Caco-2 (cell line): Measurements from ENCODE around the gene CHRM3. TPM values are rescaled to one million over a fixed set of nuclear protein-coding genes. Genes with fewer than 3 reads are reported as not detected.
A peak's percentile ranks its signal among the peaks of the same experiment; 100 is the strongest.

Source experiments
- BruUV-seq: library from RNA; stranded (reverse); fragments of 400-500 nt; replicated peaks from 2 replicates; lab custom pipeline; 2021; lab: Mats Ljungman, UMichigan
- CTCF ChIA-PET: fragments of 300-600 bp; sonication (Branson Sonifier 250); formaldehyde crosslinking; loops from one replicate; lab custom pipeline; 2022; ENCODE audit warnings: antibody characterized with exemption; lab: Charles Lee
- POLR2A ChIA-PET: fragments of 300-600 bp; sonication (Branson Sonifier 250); formaldehyde crosslinking; loops from one replicate; lab custom pipeline; 2022; ENCODE audit warnings: antibody characterized with exemption; lab: Charles Lee
- DNase-seq, 2 experiments: peaks; one replicate each; pipeline versions ENCODE4 v3.0.0 to v3.0.0-alpha.2; 2020 to 2022
- H3K27me3 ChIP-seq: replicated peaks from 2 replicates; pipeline ENCODE4 v1.6.0; 2011; ENCODE audit warnings: low read length; ENCODE audit not compliant: control insufficient read depth, insufficient read depth
- H3K36me3 ChIP-seq: 2 replicates; pipeline ENCODE4 v1.5.1; 2011; ENCODE audit warnings: low read length; ENCODE audit not compliant: control insufficient read depth, insufficient read depth
- H3K4me1 ChIP-seq: fragments of 250-450 bp; sonication (Bioruptor Pico); 2 replicates; pipeline ENCODE4 v1.5.1; 2020; ENCODE audit warnings: mild to moderate bottlenecking
- H3K4me3 ChIP-seq: 2 replicates; pipeline ENCODE4 v1.5.1; 2011; ENCODE audit warnings: low read depth, mild to moderate bottlenecking, control low read depth, low read length
- H3K9me3 ChIP-seq: fragments of 250-450 bp; sonication (Bioruptor Pico); 2 replicates; pipeline ENCODE4 v1.5.1; 2020; ENCODE audit warnings: mild to moderate bottlenecking, moderate library complexity
- H3K27ac Mint-ChIP-seq: one replicate; pipeline ENCODE4 v1.8.0; 2022; ENCODE audit warnings: mixed read lengths; ENCODE audit not compliant: unreplicated experiment
- H3K27me3 Mint-ChIP-seq: one replicate; pipeline ENCODE4 v1.8.0; 2022; ENCODE audit warnings: mixed read lengths; ENCODE audit not compliant: insufficient read depth, unreplicated experiment
- H3K36me3 Mint-ChIP-seq: one replicate; pipeline ENCODE4 v1.8.0; 2022; ENCODE audit warnings: mild to moderate bottlenecking, mixed read lengths; ENCODE audit not compliant: insufficient read depth, unreplicated experiment
- H3K4me1 Mint-ChIP-seq: one replicate; pipeline ENCODE4 v1.8.0; 2022; ENCODE audit warnings: low read depth, mixed read lengths; ENCODE audit not compliant: unreplicated experiment
- H3K4me3 Mint-ChIP-seq: one replicate; pipeline ENCODE4 v1.8.0; 2022; ENCODE audit warnings: mild to moderate bottlenecking, moderate library complexity, mixed read lengths; ENCODE audit not compliant: unreplicated experiment
- H3K9me3 Mint-ChIP-seq: one replicate; pipeline ENCODE4 v1.8.0; 2022; ENCODE audit warnings: mixed read lengths; ENCODE audit not compliant: unreplicated experiment
- intact Hi-C: fragments of 100-400 bp; cut with micrococcal nuclease; formaldehyde crosslinking; loops from one replicate; pipeline ENCODE4 v1.10.0; 2022; ENCODE audit not compliant: unreplicated experiment
- total RNA-seq: library from RNA; stranded (reverse); gene quantifications from 2 replicates; pipeline ENCODE4 v1.2.3, GENCODE V29; 2022
- TF ChIP-seq, protein P1 (sequence below), 2 experiments: fragments of 200-600 bp in 1 of 2; IDR thresholded peaks; 1 replicate in 1 of 2; 2 replicates in 1 of 2; pipeline versions ENCODE4 v1.5.1 to v1.8.0; 2011 to 2022; ENCODE audit warnings: antibody characterized with exemption in 1 of 2, control low read depth in 1 of 2, inconsistent platforms in 1 of 2, low read depth in 1 of 2, low read length in 1 of 2, mild to moderate bottlenecking in 1 of 2, moderate library complexity in 1 of 2; ENCODE audit not compliant: insufficient read depth in 1 of 2, severe bottlenecking in 1 of 2, unreplicated experiment in 1 of 2

CHRM3 gene
- total RNA-seq, 1 experiment from 2014 or later, result 8.6 TPM

DNA sequence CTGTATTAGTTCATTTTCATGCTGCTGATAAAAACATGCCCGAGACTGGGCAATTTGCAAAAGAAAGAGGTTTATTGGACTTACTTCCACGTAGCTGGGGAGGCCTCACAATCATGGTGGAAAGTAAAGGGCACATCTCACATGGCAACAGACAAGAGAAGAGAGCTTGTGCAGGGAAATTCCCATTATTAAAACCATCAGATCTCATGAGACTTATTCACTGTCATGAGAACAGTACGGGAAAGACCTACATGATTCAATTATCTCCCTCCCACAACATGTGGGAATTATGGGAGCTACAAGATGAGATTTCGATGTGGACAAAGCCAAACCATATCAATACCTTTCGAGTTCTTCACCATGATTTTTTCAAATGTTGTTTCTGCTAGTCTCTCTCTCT lies 3.7 kb upstream of the CHRM3 start:
- Histone ChIP-seq H3K36me3 (no peaks in the 10 kb centered on the region), H3K9me3 (no peaks in the 10 kb centered on the region), H3K27me3 (no peaks in the 10 kb centered on the region), H3K4me1 (peaks cover 7% of the 10 kb centered on the region; the same call in 1 of the 2 replicates), H3K4me3 (no peak overlapping the region)
- ChIA-PET CTCF (no interaction called here), POLR2A (no interaction called here)
- intact Hi-C loops, result loop anchor here (10.0 kb wide), 1 partner anchor 432 kb away; no protein-coding TSS in a partner anchor
- TF ChIP-seq, protein P1, sequence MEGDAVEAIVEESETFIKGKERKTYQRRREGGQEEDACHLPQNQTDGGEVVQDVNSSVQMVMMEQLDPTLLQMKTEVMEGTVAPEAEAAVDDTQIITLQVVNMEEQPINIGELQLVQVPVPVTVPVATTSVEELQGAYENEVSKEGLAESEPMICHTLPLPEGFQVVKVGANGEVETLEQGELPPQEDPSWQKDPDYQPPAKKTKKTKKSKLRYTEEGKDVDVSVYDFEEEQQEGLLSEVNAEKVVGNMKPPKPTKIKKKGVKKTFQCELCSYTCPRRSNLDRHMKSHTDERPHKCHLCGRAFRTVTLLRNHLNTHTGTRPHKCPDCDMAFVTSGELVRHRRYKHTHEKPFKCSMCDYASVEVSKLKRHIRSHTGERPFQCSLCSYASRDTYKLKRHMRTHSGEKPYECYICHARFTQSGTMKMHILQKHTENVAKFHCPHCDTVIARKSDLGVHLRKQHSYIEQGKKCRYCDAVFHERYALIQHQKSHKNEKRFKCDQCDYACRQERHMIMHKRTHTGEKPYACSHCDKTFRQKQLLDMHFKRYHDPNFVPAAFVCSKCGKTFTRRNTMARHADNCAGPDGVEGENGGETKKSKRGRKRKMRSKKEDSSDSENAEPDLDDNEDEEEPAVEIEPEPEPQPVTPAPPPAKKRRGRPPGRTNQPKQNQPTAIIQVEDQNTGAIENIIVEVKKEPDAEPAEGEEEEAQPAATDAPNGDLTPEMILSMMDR (IDR thresholded peaks at IDR 0.05; ENCODE audit: insufficient read depth in 1 of 2, low read depth in 1 of 2, low read length in 1 of 2, severe bottlenecking in 1 of 2, unreplicated experiment in 1 of 2), result no peak
- no TSS peak for BruUV-seq
- Mint-ChIP-seq H3K9me3 (no peaks in the 10 kb centered on the region), H3K36me3 (peaks cover 10% of the 10 kb centered on the region), H3K4me3 (no peak overlapping the region), H3K27me3 (peaks cover 12% of the 10 kb centered on the region), H3K27ac (no peak overlapping the region), H3K4me1 (peaks cover 9% of the 10 kb centered on the region)
- DNase-seq, result no peak

DNA sequence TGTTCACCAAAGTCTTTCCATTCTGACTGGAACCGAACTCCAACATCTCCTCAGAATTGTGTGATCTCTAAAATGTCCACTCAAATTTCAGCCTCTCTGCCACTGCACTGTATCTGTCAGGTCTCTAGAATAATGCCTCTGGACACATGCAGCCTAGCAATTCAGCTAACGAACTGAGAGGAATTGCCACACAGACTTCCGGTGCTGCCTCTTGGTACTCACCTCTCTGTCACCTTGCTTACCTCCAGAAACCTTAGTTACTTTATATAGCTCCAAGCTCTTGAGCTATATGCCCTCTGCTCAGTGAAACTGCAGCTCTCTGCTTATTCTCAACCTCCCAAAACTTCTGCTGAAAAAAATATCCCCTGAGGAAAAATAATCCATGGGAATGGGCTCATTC lies 2.7 kb upstream of the CHRM3 start:
- POLR2A ChIA-PET, result no interaction called here
- BruUV-seq, result no TSS peak
- CTCF ChIA-PET, result no interaction called here
- no peak for DNase-seq
- H3K27ac Mint-ChIP-seq, result no peak overlapping the region
- H3K9me3 ChIP-seq, result no peaks in the 10 kb centered on the region
- peaks cover 9% of the 10 kb centered on the region for H3K4me1 Mint-ChIP-seq
- H3K27me3 ChIP-seq, result no peaks in the 10 kb centered on the region
- H3K4me3 Mint-ChIP-seq, result no peak overlapping the region
- no peaks in the 10 kb centered on the region for H3K36me3 ChIP-seq
- H3K36me3 Mint-ChIP-seq, result peaks cover 10% of the 10 kb centered on the region
- intact Hi-C loops, result loop anchor here (10.0 kb wide), 1 partner anchor 431 kb away; no protein-coding TSS in a partner anchor
- no peak overlapping the region for H3K4me3 ChIP-seq
- H3K4me1 ChIP-seq, result peaks cover 7% of the 10 kb centered on the region; the same call in 1 of the 2 replicates
- TF ChIP-seq, protein P1 (IDR thresholded peaks at IDR 0.05; ENCODE audit: insufficient read depth in 1 of 2, low read depth in 1 of 2, low read length in 1 of 2, severe bottlenecking in 1 of 2, unreplicated experiment in 1 of 2), result no peak
- no peaks in the 10 kb centered on the region for H3K9me3 Mint-ChIP-seq
- peaks cover 12% of the 10 kb centered on the region for H3K27me3 Mint-ChIP-seq

DNA sequence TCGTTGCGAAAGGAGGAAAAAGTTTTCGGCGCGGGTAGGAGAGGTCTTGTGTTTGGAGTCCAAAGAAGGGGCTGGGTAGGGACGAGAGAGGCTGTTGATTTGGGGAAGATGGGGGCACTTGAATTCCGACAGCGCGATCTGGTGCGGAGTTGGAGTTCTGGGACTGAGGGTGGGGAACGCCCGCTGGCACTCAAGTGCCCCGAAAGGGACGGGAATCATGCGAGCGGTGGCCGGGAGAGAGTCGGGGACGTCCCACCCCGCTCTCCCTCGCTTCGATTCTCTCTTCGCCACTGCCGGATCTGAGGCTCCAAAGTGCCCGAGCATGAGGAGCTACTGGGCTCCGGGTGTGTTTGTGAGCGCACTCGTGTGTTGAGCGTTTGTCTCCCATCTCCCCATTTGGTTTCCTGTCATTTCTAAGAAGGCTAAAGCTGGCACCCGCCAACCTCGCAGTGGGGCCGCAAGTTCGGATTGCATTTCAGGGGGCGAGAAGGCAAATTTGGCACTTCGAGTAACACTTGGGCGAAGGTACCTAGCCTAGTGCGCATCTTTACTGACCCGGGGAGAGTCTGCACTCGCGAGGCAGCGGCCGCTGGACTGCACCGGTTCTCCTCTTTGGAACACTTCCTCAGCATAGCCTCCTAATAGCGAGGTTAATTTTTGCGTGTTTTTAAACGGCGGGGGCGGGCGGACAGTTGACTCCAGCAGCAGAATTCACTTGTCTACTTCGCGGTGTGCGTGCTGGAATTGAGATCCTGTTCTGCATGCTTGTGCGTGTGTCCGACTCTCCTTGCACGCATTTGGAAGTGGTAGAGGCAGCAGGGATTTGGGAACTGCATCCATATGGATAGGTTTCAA lies 1.2 kb downstream of the CHRM3 start:
- Mint-ChIP-seq H3K9me3 (no peaks in the 10 kb centered on the region), H3K36me3 (peaks cover 10% of the 10 kb centered on the region), H3K27me3 (peaks cover 12% of the 10 kb centered on the region), H3K4me1 (peaks cover 9% of the 10 kb centered on the region), H3K4me3 (peak overlapping the region; percentile 79), H3K27ac (peak overlapping the region; percentile 10)
- ChIA-PET CTCF (no interaction called here), POLR2A (no interaction called here)
- Histone ChIP-seq H3K27me3 (no peaks in the 10 kb centered on the region), H3K9me3 (no peaks in the 10 kb centered on the region), H3K36me3 (no peaks in the 10 kb centered on the region), H3K4me3 (peak overlapping the region; percentile 45), H3K4me1 (peaks cover 7% of the 10 kb centered on the region; the same call in 1 of the 2 replicates)
- TF ChIP-seq, protein P1 (IDR thresholded peaks at IDR 0.05; ENCODE audit: insufficient read depth in 1 of 2, low read depth in 1 of 2, low read length in 1 of 2, severe bottlenecking in 1 of 2, unreplicated experiment in 1 of 2), result no peak
- no TSS peak for BruUV-seq
- intact Hi-C loops, result loop anchor here (10.0 kb wide), 1 partner anchor 427 kb away; no protein-coding TSS in a partner anchor
- peak in 1 of 2 experiments; percentile 21 for DNase-seq
